Measurements from ENCODE around the gene TGM4.
A peak's percentile ranks its signal among the peaks of the same experiment; 100 is the strongest.

Gene TGM4

DNA sequence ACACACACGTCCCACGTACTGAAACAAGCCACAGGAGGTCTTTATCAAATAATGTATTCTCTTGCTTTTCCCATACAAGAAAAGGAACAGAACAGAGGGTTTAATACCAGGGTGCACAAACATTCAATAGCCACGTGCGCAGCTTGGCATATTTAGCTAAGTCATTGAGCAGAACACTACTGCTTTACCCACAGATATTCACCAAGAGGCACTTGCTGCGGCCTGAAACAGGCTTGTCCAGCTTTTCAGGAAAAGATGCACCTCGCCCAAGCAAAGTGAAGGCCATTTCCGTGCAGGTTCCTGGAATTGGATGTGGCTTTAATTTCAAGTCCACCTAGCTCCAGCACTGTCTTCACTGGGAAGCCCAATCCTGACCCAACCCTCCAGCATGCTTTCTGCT, 84.0 kb downstream of the TGM4 start:
- DNase-seq, result no peak

DNA sequence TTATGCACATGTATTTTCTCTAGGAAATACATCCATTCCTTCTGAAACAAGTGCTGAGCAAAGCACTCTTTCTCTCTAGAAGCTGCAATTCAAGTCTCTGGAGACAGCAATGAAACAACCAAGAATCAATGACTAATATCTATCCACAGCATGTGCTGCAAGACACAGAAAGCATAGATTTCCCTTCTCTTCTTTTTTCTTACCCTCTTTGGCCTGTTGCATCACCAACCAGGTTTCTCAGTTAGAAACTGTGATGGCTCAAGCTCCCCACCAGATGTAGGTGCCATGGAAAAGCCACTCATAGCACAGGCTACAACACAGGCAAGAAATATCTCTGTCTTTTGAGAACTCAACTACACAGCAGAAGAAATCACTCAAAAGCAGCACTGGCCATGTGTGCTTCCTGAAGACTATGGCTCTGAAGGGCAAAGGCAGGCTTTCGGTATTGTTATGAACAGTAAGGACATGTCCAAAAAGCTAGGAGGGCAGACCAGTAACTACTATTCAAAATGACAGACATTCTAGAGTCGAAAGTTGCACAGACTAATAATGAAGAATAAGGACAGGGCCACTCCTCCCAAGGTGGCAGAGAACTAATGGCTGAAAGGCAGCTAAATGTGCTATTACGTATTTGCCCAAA, 86.1 kb downstream of the TGM4 start:
- no peak for DNase-seq

DNA sequence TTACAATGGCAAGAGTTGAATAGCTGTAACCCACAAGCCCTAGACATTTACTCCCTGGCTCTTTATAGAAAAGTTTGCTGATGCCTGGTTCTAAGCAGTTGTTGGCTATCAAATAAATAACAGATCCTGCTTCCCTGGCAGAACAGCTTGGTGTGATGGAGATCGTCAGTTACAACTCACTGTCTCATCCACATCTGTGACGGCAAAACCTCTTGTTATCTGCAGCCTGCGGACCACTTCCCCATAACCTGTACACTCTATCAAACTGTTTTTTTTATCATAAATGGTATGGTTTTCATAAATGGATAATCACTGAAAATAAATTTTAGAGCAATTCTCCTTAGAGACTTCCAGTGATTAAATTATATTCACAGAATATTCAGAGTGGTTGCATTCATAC, 87.5 kb downstream of the TGM4 start:
- no peak for DNase-seq

DNA sequence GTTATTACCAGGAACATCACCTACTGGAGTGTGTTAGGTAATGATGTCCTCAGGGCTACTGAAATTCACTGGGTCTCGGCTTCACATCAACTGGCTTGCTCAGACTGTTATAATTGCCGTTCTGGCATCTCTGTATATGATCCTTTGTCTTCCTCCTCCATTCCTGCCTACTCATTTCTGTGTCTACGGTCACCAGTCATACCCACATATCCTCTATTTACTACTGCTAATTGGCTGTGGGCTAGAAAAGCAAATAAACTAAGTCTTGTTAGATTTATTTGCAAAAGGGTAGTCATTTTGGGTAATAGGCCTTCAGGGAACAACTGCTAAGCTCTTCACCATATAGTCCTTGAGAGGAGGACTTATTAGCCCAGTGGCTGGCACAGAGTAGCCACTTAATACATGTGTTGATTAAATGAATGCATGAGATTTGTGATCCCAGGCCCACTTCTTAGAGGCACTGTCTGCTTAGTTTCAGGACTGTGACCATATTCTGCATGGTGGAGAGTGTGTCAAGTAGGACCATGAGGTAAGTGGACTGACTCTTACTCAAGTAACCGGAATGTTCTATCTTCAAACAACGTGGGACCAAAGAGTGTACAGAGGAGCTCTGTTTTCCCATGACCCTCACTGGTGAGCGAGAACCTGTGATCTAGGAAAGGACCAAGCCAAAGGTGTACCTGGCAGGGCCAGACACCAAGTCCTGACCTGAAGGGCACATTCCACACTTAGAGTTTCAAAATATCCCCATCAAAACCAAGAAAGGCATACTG, 88.4 kb downstream of the TGM4 start:
- no peak for DNase-seq

DNA sequence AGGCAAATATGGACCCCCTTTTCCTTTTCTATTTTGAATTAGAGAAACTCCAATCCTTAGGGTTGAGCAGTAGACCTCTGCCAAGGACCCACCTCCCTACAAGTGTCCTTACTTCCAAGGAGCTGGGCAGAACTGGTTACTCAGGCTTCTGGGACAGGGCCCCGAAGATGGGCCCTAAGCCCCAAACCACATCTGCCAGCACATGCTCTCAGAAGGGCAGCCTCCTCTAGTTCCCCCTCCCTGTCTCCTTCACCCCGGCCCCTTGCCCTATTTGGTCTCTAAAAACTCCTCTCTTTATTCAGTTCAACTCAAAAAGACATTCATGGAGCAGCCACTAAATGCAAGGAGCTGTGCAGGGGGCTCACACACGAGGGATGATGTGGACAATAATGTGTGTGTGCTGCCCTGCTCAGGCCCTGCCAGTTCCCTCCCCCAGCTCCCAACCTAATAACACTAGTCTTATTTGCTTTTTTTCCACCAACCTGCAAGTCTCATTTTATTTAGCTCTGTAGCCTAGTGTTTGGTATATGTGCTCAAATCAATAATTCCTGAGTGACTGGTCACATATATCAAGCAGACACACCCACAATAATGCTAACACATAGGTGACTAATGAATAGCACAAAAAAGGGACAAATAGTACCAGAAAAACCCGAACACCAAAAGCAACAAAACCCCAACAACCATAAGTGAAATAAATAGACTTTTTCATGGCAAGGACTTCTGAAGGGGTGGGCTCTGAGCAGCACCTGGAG, 89.3 kb downstream of the TGM4 start:
- peak; percentile 8 to 22 for DNase-seq

All from Kasumi-1 (cell line).